Measurements from ENCODE around the gene SDS. TPM values are rescaled to one million over a fixed set of nuclear protein-coding genes. Genes with fewer than 3 reads are reported as not detected.

SDS gene
- total RNA-seq, 1 experiment from 2014 or later = not detected

DNA sequence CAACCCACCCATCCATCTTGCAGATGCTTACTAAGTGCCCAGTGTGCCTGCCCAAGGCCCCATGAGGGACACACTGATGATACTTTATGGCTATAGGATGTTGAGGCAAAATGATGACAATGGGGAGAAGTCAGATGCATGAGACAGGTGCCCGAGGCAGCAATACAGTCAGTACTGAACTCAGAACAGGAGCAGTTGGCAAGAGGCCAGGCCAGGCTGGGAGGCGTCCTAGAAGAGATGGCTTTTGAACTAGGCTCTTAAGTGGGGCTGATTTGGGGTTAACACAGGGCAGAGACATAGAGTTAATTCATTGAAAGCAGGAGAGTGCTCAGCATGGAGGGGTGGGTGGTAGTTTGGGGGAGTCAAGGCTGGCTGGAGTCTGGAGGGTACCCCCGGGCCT, 29.7 kb downstream of the SDS start:
- no peak overlapping the region for H2AFZ ChIP-seq (ENCODE audit: low read depth, low read length, poor library complexity, severe bottlenecking)
- peaks cover 8 to 16% of the 10 kb centered on the region in 2 experiments for H3K36me3 ChIP-seq (ENCODE audit: control insufficient read depth in 1 of 2, insufficient read depth in 2 of 2, low read length in 2 of 2)
- CTCF ChIA-PET = no interaction called here
- BruUV-seq (replicated peaks) = no TSS peak
- intact Hi-C loops (cut with micrococcal nuclease) = no loop called here
- no peak overlapping the region for H3K4me2 ChIP-seq (ENCODE audit: low read length)
- no peaks in the 10 kb centered on the region for H3K9me3 ChIP-seq (ENCODE audit: control insufficient read depth in 1 of 2, insufficient read depth in 1 of 2, low read depth in 1 of 2, low read length in 2 of 2)
- DNase-seq (ENCODE audit: low read depth, low spot score) = no peak
- TF ChIP-seq EGR1 (IDR thresholded peaks at IDR 0.05; ENCODE audit: low read depth) (no peak), CEBPB (IDR thresholded peaks at IDR 0.05; ENCODE audit: low read depth) (no peak), SP1 (IDR thresholded peaks at IDR 0.05; ENCODE audit: low read depth) (no peak), JUND (IDR thresholded peaks at IDR 0.05) (no peak), POLR2A (IDR thresholded peaks at IDR 0.05; ENCODE audit: borderline replicate concordance, extremely low read depth, insufficient read depth, insufficient read length) (no peak), ELF1 (IDR thresholded peaks at IDR 0.05; ENCODE audit: borderline replicate concordance, low read depth) (no peak), CBX3 (IDR thresholded peaks at IDR 0.05; ENCODE audit: low read depth) (no peak), EZH2phosphoT487 (IDR thresholded peaks at IDR 0.05; ENCODE audit: borderline replicate concordance) (no peak), POLR2AphosphoS5 (IDR thresholded peaks at IDR 0.05; ENCODE audit: low read depth, low read length) (no peak), SRF (IDR thresholded peaks at IDR 0.05; ENCODE audit: low read depth) (no peak), RAD21 (IDR thresholded peaks at IDR 0.05; ENCODE audit: low read depth) (no peak), SIN3A (IDR thresholded peaks at IDR 0.05; ENCODE audit: low read depth) (no peak)
- TF ChIP-seq, protein P1, sequence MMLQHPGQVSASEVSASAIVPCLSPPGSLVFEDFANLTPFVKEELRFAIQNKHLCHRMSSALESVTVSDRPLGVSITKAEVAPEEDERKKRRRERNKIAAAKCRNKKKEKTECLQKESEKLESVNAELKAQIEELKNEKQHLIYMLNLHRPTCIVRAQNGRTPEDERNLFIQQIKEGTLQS (IDR thresholded peaks at IDR 0.05) = no peak
- TF ChIP-seq, protein P2, sequence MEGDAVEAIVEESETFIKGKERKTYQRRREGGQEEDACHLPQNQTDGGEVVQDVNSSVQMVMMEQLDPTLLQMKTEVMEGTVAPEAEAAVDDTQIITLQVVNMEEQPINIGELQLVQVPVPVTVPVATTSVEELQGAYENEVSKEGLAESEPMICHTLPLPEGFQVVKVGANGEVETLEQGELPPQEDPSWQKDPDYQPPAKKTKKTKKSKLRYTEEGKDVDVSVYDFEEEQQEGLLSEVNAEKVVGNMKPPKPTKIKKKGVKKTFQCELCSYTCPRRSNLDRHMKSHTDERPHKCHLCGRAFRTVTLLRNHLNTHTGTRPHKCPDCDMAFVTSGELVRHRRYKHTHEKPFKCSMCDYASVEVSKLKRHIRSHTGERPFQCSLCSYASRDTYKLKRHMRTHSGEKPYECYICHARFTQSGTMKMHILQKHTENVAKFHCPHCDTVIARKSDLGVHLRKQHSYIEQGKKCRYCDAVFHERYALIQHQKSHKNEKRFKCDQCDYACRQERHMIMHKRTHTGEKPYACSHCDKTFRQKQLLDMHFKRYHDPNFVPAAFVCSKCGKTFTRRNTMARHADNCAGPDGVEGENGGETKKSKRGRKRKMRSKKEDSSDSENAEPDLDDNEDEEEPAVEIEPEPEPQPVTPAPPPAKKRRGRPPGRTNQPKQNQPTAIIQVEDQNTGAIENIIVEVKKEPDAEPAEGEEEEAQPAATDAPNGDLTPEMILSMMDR (IDR thresholded peaks at IDR 0.05 in 2 of 3, conservative IDR thresholded peaks at IDR 0.05 in 1 of 3; ENCODE audit: borderline replicate concordance in 1 of 3, insufficient read depth in 1 of 3, low read depth in 2 of 3, low read length in 2 of 3) = no peak
- TF ChIP-seq, protein P3, sequence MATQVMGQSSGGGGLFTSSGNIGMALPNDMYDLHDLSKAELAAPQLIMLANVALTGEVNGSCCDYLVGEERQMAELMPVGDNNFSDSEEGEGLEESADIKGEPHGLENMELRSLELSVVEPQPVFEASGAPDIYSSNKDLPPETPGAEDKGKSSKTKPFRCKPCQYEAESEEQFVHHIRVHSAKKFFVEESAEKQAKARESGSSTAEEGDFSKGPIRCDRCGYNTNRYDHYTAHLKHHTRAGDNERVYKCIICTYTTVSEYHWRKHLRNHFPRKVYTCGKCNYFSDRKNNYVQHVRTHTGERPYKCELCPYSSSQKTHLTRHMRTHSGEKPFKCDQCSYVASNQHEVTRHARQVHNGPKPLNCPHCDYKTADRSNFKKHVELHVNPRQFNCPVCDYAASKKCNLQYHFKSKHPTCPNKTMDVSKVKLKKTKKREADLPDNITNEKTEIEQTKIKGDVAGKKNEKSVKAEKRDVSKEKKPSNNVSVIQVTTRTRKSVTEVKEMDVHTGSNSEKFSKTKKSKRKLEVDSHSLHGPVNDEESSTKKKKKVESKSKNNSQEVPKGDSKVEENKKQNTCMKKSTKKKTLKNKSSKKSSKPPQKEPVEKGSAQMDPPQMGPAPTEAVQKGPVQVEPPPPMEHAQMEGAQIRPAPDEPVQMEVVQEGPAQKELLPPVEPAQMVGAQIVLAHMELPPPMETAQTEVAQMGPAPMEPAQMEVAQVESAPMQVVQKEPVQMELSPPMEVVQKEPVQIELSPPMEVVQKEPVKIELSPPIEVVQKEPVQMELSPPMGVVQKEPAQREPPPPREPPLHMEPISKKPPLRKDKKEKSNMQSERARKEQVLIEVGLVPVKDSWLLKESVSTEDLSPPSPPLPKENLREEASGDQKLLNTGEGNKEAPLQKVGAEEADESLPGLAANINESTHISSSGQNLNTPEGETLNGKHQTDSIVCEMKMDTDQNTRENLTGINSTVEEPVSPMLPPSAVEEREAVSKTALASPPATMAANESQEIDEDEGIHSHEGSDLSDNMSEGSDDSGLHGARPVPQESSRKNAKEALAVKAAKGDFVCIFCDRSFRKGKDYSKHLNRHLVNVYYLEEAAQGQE (IDR thresholded peaks at IDR 0.05; ENCODE audit: low read depth) = no peak
- TF ChIP-seq, protein P4, sequence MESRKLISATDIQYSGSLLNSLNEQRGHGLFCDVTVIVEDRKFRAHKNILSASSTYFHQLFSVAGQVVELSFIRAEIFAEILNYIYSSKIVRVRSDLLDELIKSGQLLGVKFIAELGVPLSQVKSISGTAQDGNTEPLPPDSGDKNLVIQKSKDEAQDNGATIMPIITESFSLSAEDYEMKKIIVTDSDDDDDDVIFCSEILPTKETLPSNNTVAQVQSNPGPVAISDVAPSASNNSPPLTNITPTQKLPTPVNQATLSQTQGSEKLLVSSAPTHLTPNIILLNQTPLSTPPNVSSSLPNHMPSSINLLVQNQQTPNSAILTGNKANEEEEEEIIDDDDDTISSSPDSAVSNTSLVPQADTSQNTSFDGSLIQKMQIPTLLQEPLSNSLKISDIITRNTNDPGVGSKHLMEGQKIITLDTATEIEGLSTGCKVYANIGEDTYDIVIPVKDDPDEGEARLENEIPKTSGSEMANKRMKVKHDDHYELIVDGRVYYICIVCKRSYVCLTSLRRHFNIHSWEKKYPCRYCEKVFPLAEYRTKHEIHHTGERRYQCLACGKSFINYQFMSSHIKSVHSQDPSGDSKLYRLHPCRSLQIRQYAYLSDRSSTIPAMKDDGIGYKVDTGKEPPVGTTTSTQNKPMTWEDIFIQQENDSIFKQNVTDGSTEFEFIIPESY (IDR thresholded peaks at IDR 0.05; ENCODE audit: extremely low read depth, insufficient replicate concordance, low read length) = no peak
- TF ChIP-seq, protein P5, sequence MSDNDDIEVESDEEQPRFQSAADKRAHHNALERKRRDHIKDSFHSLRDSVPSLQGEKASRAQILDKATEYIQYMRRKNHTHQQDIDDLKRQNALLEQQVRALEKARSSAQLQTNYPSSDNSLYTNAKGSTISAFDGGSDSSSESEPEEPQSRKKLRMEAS (IDR thresholded peaks at IDR 0.05) = no peak
- no peaks in the 10 kb centered on the region for H3K27me3 ChIP-seq (ENCODE audit: insufficient read depth, low read length)
- no peak overlapping the region for H3K27ac ChIP-seq (ENCODE audit: low read depth, low read length)
- H4K20me1 ChIP-seq (ENCODE audit: insufficient read depth) = no peaks in the 10 kb centered on the region
- H3K79me2 ChIP-seq (ENCODE audit: insufficient read depth, low read length) = no peaks in the 10 kb centered on the region
- H3K4me3 ChIP-seq (replicated peaks in 1 of 2; ENCODE audit: low read depth in 1 of 2, low read length in 2 of 2) = no peak overlapping the region
- RAD21 ChIA-PET (ENCODE audit: low non-redundant PET in 1 of 2, low total read pairs in 2 of 2, uncharacterized antibody in 2 of 2, unreplicated experiment in 2 of 2) = no interaction called here
- H3K9me2 ChIP-seq (ENCODE audit: insufficient read depth) = no peaks in the 10 kb centered on the region
- POLR2A ChIA-PET = no interaction called here
- ATAC-seq = no peak
- H3K4me1 ChIP-seq (ENCODE audit: control insufficient read depth in 1 of 2, insufficient read depth in 2 of 2, low read length in 2 of 2) = no peaks in the 10 kb centered on the region
- no peak overlapping the region for H3K9ac ChIP-seq (ENCODE audit: low read length)

Data from HCT116 (cell line).